SK-N-SH (cell line): ENCODE measurements around the gene DNAH7.

Experiments
- CHD2 ChIP-seq: fragments of 150-350 bp; IDR thresholded peaks from 2 replicates; pipeline ENCODE4 v1.6.1; 2018; ENCODE audit warnings: low read length; ENCODE audit not compliant: partially characterized antibody
- CTCF ChIP-seq: fragments of 200-600 bp; sonication (generic); IDR thresholded peaks from 2 replicates; pipeline ENCODE4 v1.6.1; 2017; ENCODE audit warnings: antibody characterized with exemption, mild to moderate bottlenecking, moderate library complexity
- ELF1 ChIP-seq: IDR thresholded peaks from 2 replicates; pipeline ENCODE4 v1.4.0; 2012
- EP300 ChIP-seq, 2 experiments: IDR thresholded peaks; 2 replicates each; pipeline versions ENCODE4 v1.4.0 to v1.6.1; 2012; ENCODE audit warnings: borderline replicate concordance in 1 of 2, low read depth in 1 of 2, low read length in 1 of 2
- GATA2 ChIP-seq: sonication (generic); formaldehyde crosslinking; IDR thresholded peaks from 2 replicates; pipeline ENCODE4 v1.5.0; 2020; ENCODE audit warnings: mild to moderate bottlenecking, missing genetic modification reagents
- JUND ChIP-seq: IDR thresholded peaks from 2 replicates; pipeline ENCODE4 v1.4.0; 2012
- NFIC ChIP-seq: IDR thresholded peaks from 2 replicates; pipeline ENCODE4 v1.4.0; 2012; ENCODE audit warnings: borderline replicate concordance
- POLR2AphosphoS5 ChIP-seq: IDR thresholded peaks from 2 replicates; pipeline ENCODE4 v1.6.1; 2012; ENCODE audit warnings: low read depth, low read length
- RAD21 ChIP-seq: IDR thresholded peaks from 2 replicates; pipeline ENCODE4 v1.6.1; 2012; ENCODE audit warnings: mild to moderate bottlenecking, low read length
- REST ChIP-seq: IDR thresholded peaks from 2 replicates; pipeline ENCODE4 v1.6.1; 2012; ENCODE audit warnings: mild to moderate bottlenecking, low read depth, low read length, moderate library complexity
- TF ChIP-seq, protein P1 (sequence below): IDR thresholded peaks from 2 replicates; pipeline ENCODE4 v1.4.0; 2012; ENCODE audit warnings: low read depth, borderline replicate concordance

DNA sequence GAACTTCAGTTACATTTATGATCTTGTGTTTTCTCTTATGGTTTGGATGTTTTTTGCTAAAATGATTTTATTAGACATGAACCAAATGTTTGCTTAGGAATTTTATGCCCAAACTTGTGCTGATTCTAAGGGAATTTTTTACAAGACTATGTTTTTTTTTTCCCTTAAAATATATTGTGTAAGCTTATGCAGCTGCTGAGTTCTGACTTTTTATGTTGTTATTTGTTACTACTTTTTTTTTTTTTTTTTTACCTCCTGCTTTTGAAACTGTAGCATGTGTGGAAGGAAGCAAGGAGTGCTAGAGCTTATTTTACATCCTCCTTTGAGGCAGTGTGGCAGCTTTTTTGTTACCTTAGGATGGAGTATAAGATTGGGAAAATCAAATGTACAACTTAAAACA is 6.0 kb upstream of the DNAH7 start:
- TF ChIP-seq, protein P1, sequence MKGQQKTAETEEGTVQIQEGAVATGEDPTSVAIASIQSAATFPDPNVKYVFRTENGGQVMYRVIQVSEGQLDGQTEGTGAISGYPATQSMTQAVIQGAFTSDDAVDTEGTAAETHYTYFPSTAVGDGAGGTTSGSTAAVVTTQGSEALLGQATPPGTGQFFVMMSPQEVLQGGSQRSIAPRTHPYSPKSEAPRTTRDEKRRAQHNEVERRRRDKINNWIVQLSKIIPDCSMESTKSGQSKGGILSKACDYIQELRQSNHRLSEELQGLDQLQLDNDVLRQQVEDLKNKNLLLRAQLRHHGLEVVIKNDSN: no peak
- no peak for TF ChIP-seq POLR2AphosphoS5
- no peak for TF ChIP-seq CHD2
- no peak for TF ChIP-seq REST
- no peak for TF ChIP-seq RAD21
- no peak for TF ChIP-seq CTCF
- no peak for TF ChIP-seq GATA2 (CRISPR knock-in tag)
- TF ChIP-seq EP300 (IDR thresholded peaks at IDR 0.05; ENCODE audit: borderline replicate concordance in 1 of 2, low read depth in 1 of 2, low read length in 1 of 2): no peak
- TF ChIP-seq NFIC: no peak
- no peak for TF ChIP-seq JUND
- TF ChIP-seq ELF1: no peak
